Astrocyte of the cerebellum (primary cell): Measurements from ENCODE around the gene TBRG4.

ENCODE experiments used
- DNase-seq: peaks from one replicate; pipeline ENCODE4 v3.0.0-alpha.2; 2011; ENCODE audit warnings: low read depth
- H3K4me3 ChIP-seq: 2 replicates; pipeline ENCODE4 v1.5.1; 2011; ENCODE audit warnings: mild to moderate bottlenecking, low read depth, low read length, moderate library complexity
- in situ Hi-C: cut with HindIII; loops from 2 replicates; pipeline ENCODE4 v1.10.0; 2017; ENCODE audit warnings: low sequenced_read_pairs
- TF ChIP-seq, protein P1 (sequence below): IDR thresholded peaks from 2 replicates; pipeline ENCODE4 v1.5.1; 2012; ENCODE audit warnings: low read length, low read depth, moderate library complexity, mild to moderate bottlenecking; ENCODE audit errors: missing control alignments

Gene TBRG4

DNA sequence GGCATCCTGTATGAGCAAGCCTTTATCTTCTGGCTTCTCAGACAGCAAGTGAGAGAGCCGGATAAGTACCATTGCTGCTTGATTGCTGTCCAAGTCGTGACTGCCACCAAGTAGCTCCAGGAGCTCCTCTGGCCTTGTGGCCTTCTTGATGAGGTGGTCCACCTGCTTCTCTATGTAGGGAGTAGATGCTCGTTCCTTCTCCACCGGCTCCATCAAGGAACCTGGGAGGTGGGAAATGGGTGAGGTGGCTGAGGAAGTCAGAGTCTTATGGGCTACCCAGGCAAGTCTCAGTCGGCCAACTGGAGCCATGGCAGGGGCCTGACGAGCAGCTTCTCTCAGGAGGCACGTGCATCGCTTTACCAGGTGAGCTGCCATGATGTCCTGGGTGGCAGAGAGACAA is 2.6 kb downstream of the TBRG4 start:
- in situ Hi-C loops, result no loop called here
- no peak overlapping the region for H3K4me3 ChIP-seq
- no peak for DNase-seq
- TF ChIP-seq, protein P1, sequence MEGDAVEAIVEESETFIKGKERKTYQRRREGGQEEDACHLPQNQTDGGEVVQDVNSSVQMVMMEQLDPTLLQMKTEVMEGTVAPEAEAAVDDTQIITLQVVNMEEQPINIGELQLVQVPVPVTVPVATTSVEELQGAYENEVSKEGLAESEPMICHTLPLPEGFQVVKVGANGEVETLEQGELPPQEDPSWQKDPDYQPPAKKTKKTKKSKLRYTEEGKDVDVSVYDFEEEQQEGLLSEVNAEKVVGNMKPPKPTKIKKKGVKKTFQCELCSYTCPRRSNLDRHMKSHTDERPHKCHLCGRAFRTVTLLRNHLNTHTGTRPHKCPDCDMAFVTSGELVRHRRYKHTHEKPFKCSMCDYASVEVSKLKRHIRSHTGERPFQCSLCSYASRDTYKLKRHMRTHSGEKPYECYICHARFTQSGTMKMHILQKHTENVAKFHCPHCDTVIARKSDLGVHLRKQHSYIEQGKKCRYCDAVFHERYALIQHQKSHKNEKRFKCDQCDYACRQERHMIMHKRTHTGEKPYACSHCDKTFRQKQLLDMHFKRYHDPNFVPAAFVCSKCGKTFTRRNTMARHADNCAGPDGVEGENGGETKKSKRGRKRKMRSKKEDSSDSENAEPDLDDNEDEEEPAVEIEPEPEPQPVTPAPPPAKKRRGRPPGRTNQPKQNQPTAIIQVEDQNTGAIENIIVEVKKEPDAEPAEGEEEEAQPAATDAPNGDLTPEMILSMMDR, result no peak

DNA sequence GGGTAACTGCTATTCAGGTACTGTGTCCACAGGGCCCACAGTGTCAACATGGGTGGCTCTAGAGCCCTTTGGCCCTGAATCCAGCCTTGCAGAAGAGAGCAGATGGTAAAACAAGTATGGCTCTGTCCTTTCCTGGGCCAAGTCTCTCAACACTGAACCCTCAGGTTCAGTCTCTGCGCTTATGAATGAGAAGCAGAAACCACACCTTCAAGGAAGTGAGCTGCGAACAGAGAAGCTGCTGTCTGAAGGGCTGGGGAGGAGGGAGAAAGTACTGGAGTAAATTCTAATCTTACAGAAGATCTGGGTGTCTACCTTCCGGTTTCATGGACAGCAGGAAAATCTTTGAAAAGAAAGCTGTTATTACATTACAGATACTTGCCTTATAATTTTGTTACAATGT is 4.1 kb downstream of the TBRG4 start:
- in situ Hi-C loops, result no loop called here
- no peak for DNase-seq
- H3K4me3 ChIP-seq, result no peak overlapping the region
- TF ChIP-seq, protein P1, result no peak

DNA sequence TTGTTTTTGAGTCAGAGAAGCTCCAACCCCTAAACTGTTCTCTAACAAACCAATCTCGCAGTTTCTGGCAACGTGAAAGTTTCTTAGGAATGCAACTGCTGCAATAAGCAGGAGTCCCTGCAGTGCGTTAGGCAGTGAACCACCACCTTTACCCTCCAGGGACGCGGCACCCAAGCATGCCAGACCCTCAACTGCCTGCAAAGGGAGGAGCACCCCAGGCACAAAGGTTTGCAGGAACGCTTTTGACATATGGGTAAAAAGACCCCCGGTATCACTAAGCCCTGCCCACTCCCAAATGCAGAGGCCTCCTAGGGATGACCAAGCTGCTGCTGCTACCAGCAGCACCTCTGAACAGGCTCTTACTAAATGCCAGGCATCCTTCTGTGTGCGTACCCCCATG is 4.7 kb downstream of the TBRG4 start:
- TF ChIP-seq, protein P1, result no peak
- DNase-seq, result no peak
- in situ Hi-C loops, result no loop called here
- H3K4me3 ChIP-seq, result no peak overlapping the region

DNA sequence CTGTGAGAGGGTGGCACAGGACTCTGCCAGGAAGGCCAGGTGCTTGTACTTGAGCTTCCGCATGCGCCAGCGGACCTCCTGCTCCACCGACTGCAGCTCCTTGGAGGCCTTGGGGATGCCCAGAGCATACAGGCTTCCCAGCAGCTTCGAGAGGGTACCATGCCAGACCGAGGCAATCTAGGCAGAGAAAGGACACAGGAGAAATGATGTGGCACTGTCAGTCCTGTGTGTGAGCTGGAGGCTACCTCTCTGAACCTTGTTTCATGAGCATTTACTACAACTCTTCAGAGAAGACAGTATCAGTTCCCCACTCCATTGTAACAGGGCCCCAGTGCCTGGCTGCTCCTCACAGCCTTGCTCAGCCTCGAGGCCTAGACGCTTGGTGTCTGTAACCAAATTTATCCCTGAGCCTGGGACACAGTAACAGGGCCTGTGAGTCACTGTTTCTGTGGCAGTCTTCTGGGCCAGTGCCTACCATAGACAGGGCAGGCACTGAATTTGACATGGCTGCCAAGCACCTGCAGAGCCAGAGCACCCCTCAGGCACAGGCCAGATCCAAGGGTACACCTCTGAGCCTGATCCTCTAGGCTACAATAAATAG is 5.8 kb downstream of the TBRG4 start:
- TF ChIP-seq, protein P1, result no peak
- no peak for DNase-seq
- no peak overlapping the region for H3K4me3 ChIP-seq
- in situ Hi-C loops, result no loop called here

DNA sequence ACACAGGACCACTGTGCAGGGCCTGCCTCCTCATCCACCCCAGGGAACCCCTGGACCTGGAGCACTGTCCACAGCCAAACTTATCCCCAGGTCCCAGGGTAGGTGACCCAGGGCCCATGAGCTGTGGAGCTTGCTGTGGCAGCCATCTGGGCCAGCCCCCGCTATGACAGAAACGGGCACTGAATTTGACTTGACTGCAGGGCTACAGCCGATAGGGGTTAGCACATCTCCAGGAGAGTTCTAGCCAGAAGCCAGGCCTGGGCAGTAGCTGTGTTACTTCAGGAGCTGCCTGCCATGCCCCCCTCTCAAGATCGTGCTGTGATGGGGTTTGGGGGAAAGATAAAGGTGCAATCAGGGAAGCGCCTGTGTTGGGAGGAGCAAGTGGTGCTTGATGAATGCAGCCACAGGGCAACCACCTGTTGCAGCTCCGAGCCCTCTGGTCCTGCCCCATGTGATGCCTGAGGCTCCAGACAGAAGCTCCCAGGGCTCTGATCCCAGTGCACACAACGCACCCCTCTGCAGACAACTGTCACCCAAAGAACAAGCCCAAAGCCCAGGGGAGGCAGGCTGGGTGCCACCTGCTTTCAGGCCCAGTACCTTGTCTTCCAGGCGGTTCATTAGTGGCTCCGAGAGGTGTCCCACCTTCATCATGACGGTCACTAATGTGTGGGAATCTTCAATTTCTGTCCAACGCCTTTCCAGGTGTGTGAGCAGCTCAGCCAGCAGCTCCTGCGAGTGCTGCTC is 6.5 kb downstream of the TBRG4 start:
- no peak overlapping the region for H3K4me3 ChIP-seq
- TF ChIP-seq, protein P1, result no peak
- DNase-seq, result no peak
- in situ Hi-C loops, result no loop called here

DNA sequence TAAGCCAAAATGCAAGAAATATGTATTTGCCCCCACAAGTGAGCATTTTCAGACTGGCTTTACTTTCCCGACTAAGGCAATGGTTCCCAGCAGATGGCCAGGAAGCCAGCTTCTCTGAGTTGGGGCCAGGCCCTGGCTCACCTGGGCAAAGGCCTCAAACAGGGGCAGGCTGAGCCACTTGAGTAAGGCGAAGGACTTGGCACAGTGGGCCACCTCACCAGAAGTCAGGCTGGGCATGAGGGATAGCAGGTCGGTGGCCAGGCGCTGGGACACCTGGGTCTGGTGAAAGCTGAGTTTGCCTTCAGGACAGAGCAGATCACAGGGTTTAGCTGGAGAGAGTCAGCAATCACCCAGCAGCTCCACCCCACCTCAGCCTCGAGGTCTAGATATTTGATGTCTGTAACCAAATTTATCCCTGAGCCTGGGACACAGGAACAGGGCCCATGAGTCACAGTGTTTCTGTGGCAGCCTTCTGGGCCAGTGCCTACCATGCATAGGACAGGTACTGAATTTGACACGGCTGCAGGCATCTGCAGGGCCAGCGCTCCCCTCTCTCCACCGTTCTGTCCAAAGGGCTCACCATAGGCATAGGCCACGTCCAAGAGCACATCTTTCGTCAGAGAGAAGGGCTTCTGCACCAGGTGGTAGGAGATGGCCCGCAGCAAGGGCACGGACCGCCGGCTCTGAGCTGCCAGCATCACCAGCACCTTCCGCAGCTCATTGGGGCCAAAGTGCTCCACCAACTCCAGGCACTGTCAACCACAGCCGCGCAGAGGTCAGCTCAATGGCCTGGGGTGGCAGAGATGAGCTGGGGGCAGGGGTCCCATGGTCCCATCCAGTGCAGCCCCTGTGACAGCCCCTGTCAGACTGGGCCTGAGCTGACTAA is 7.3 kb downstream of the TBRG4 start:
- DNase-seq, result no peak
- in situ Hi-C loops, result no loop called here
- TF ChIP-seq, protein P1, result no peak
- H3K4me3 ChIP-seq, result no peak overlapping the region
